Fibroblast of lung (primary cell): ENCODE data around the gene DYNAP.

Experiments
- CTCF ChIP-seq, 2 donors: IDR thresholded peaks in 1 of 2; conservative IDR thresholded peaks in 1 of 2; 1 replicate in 1 of 2; 2 replicates in 1 of 2; pipeline ENCODE4 v1.5.1; 2011 to 2012; ENCODE audit warnings: low read length in 2 of 2, control low read depth in 1 of 2, inconsistent platforms in 1 of 2, low read depth in 1 of 2, mild to moderate bottlenecking in 1 of 2
- EZH2 ChIP-seq: IDR thresholded peaks from 2 replicates; pipeline ENCODE4 v1.5.1; 2012; ENCODE audit warnings: low read length, control low read depth, mild to moderate bottlenecking; ENCODE audit errors: missing control alignments

GRCh38 chr18:54557958-54558357, 33.1 kb upstream of the DYNAP start:
- no peak for TF ChIP-seq CTCF (conservative IDR thresholded peaks at IDR 0.05 in 1 of 2, IDR thresholded peaks at IDR 0.05 in 1 of 2; ENCODE audit: low read depth in 1 of 2, low read length in 2 of 2)
- TF ChIP-seq EZH2: no peak
